Measurements from ENCODE around the gene APOB. TPM values are rescaled to one million over a fixed set of nuclear protein-coding genes. Genes with fewer than 3 reads are reported as not detected.

Gene APOB
- total and polyA plus RNA-seq, 10 of the 15 experiments (the other 5 are each of a cell fraction or from before 2014, with no cell fraction given) = 1.4 TPM; not detected in 9

GRCh38 chr2:20966061-20966595 lies 77.7 kb downstream of the APOB start:
- Histone ChIP-seq H3K27ac (ENCODE audit: control insufficient read depth, insufficient read depth) (no peak overlapping the region), H3K27me3 (replicated peaks in 1 of 2; ENCODE audit: control insufficient read depth in 2 of 2, insufficient read depth in 2 of 2, low read length in 1 of 2) (no peaks in the 10 kb centered on the region; a peak in 2 of 4 replicates), H3K4me2 (ENCODE audit: control insufficient read depth, insufficient read depth) (no peak overlapping the region), H3K9me3 (replicated peaks; ENCODE audit: control insufficient read depth, insufficient read depth, low read length) (no peaks in the 10 kb centered on the region), H2AFZ (ENCODE audit: control insufficient read depth, low read depth, low read length) (no peak overlapping the region), H4K20me1 (ENCODE audit: control insufficient read depth, insufficient read depth) (no peaks in the 10 kb centered on the region), H3K36me3 (ENCODE audit: control insufficient read depth in 2 of 2, insufficient read depth in 2 of 2, low read length in 1 of 2) (no peaks in the 10 kb centered on the region), H3K4me3 (no peak overlapping the region), H3K79me2 (ENCODE audit: control insufficient read depth, insufficient read depth, low read length) (no peaks in the 10 kb centered on the region), H3K4me1 (ENCODE audit: control insufficient read depth, insufficient read depth, low read length) (no peaks in the 10 kb centered on the region), H3K9ac (ENCODE audit: control insufficient read depth, insufficient read depth, low read length) (no peak overlapping the region)
- ChIA-PET CTCF (interaction anchor here (1.3 to 11.4 kb wide), 3 partner anchors 184 to 304 kb away, joined by 3 to 218 read pairs (median 123); no protein-coding TSS in a partner anchor), SMC1A (ENCODE audit: uncharacterized antibody, unreplicated experiment) (interaction anchor here (1.3 to 6.3 kb wide), 2 partner anchors 290 to 305 kb away, joined by 3 to 101 read pairs; no protein-coding TSS in a partner anchor), RAD21 (ENCODE audit: unreplicated experiment) (interaction anchor here (1.1 to 6.4 kb wide), 3 partner anchors 185 to 305 kb away, joined by 3 to 68 read pairs (median 6); no protein-coding TSS in a partner anchor), POLR2A (no interaction called here)
- 39% methylated on average over 10 of the region's 10 CpGs for WGBS (ENCODE audit: insufficient coverage, insufficient replicate concordance, low lambda C conversion rate, missing lambda C conversion rate)
- in situ Hi-C loops (cut with MboI) (loop anchor here (25.0 kb wide), 1 partner anchor 529 kb away; the partner anchor contains the start of gene RHOB), intact Hi-C loops (cut with micrococcal nuclease; ENCODE audit: unreplicated experiment) (no loop called here)
- DNase-seq (ENCODE audit: low read depth, low spot score) (no peak), ATAC-seq (no peak), FAIRE-seq (no peak)
- no TSS peak for BruUV-seq (replicated peaks)
- TF ChIP-seq NKRF (conservative IDR thresholded peaks at IDR 0.05) = no peak
- TF ChIP-seq TBL1XR1 (IDR thresholded peaks at IDR 0.05; ENCODE audit: low read depth, low read length) = no peak
- no peak for TF ChIP-seq ZNF24 (IDR thresholded peaks at IDR 0.05)
- no peak for TF ChIP-seq RFX5 (IDR thresholded peaks at IDR 0.05; ENCODE audit: low read depth, low read length)
- TF ChIP-seq SP1 (IDR thresholded peaks at IDR 0.05; ENCODE audit: low read depth, low read length) = no peak
- no peak for TF ChIP-seq CHD1 (IDR thresholded peaks at IDR 0.05; ENCODE audit: low read depth, low read length)
- no peak for TF ChIP-seq CUX1 (IDR thresholded peaks at IDR 0.05; ENCODE audit: insufficient replicate concordance, low read depth, low read length)
